HepG2 (cell line): ENCODE results near the gene KDELR3. TPM values are rescaled to one million over a fixed set of nuclear protein-coding genes. Genes with fewer than 3 reads are reported as not detected.

Experiments used
- FOXO1 ChIP-seq: sonication (generic); formaldehyde crosslinking; IDR thresholded peaks from 2 replicates; pipeline ENCODE4 v1.4.0; 2020; ENCODE audit warnings: missing genetic modification reagents
- PHF8 ChIP-seq: sonication (generic); formaldehyde crosslinking; IDR thresholded peaks from 2 replicates; pipeline ENCODE4 v1.5.0; 2020; ENCODE audit warnings: missing genetic modification reagents
- PRDM15 ChIP-seq: sonication (generic); formaldehyde crosslinking; IDR thresholded peaks from 2 replicates; pipeline ENCODE4 v1.4.0; 2020; ENCODE audit warnings: missing genetic modification reagents
- ZNF18 ChIP-seq: sonication (generic); formaldehyde crosslinking; IDR thresholded peaks from 2 replicates; pipeline ENCODE4 v1.8.0; 2022; ENCODE audit warnings: mild to moderate bottlenecking, missing genetic modification reagents; ENCODE audit not compliant: insufficient replicate concordance
- ZNF318 ChIP-seq: sonication (generic); formaldehyde crosslinking; IDR thresholded peaks from 2 replicates; pipeline ENCODE4 v1.4.0; 2020; ENCODE audit warnings: mild to moderate bottlenecking, missing genetic modification reagents
- ZNF543 ChIP-seq: sonication (generic); formaldehyde crosslinking; IDR thresholded peaks from 2 replicates; pipeline ENCODE4 v1.4.0; 2020; ENCODE audit warnings: mild to moderate bottlenecking, missing genetic modification reagents
- ZNF574 ChIP-seq: sonication (generic); formaldehyde crosslinking; IDR thresholded peaks from 2 replicates; pipeline ENCODE4 v1.4.0; 2020; ENCODE audit warnings: missing genetic modification reagents
- ZNF616 ChIP-seq: sonication (generic); formaldehyde crosslinking; IDR thresholded peaks from 2 replicates; pipeline ENCODE4 v1.5.0; 2020; ENCODE audit warnings: low read depth, mild to moderate bottlenecking, missing genetic modification reagents
- ZSCAN29 ChIP-seq: sonication (generic); formaldehyde crosslinking; conservative IDR thresholded peaks from 2 replicates; pipeline ENCODE4 v1.4.0; 2020; ENCODE audit warnings: mild to moderate bottlenecking, missing genetic modification reagents
- polyA plus RNA-seq, 8 experiments: library from polyadenylated mRNA; depleted of rRNA in 3 of 8; stranded (reverse) in 7 of 8; unstranded in 1 of 8; fragments of >200 nt; fragmentation: Illumina TruSeq in 4 of 8; extraction: Trizol in 4 of 8; gene quantifications; 2 replicates each; pipeline versions ENCODE4 v1.2.1 to v1.2.3, GENCODE V29; 2011 to 2016; ENCODE audit warnings: low read depth in 4 of 8, missing spikeins in 1 of 8, mixed read lengths in 1 of 8; ENCODE audit not compliant: insufficient read depth in 1 of 8
- total RNA-seq, 5 experiments: library from RNA; depleted of rRNA; stranded (reverse); fragments of >200 nt; fragmentation: Illumina TruSeq; extraction: Trizol; gene quantifications; 2 replicates each; pipeline ENCODE4 v1.2.3, GENCODE V29; 2016; ENCODE audit warnings: low read depth in 1 of 5

Gene KDELR3
- total and polyA plus RNA-seq, 2 of the 13 experiments (the other 11 are each of a cell fraction or from before 2014, with no cell fraction given), result 24.2 to 65.7 TPM

GRCh38 chr22:38506118-38506962 lies 38.4 kb downstream of the KDELR3 start, which contains the start of gene DDX17 (continued):
- TF ChIP-seq ZNF318, result no peak
- peak; percentile 59 for TF ChIP-seq ZNF18 (CRISPR knock-in tag)
- 0 out of 2 replicates have a peak, but pooled peaks have one; percentile 19 for TF ChIP-seq FOXO1 (CRISPR knock-in tag)
- 0 out of 2 replicates have a peak, but pooled peaks have one; percentile 14 for TF ChIP-seq PRDM15 (CRISPR knock-in tag)
- TF ChIP-seq ZNF616 (CRISPR knock-in tag), result no peak
- TF ChIP-seq PHF8 (CRISPR knock-in tag), result peak; percentile 95
- peak; percentile 51; the same call in 1 of the 2 replicates for TF ChIP-seq ZNF574 (CRISPR knock-in tag)
- TF ChIP-seq ZSCAN29, result no peak
- TF ChIP-seq ZNF543, result no peak
